ENCODE results near the gene ZKSCAN4. TPM values are rescaled to one million over a fixed set of nuclear protein-coding genes. Genes with fewer than 3 reads are reported as not detected.

The ZKSCAN4 gene
- polyA plus RNA-seq, 1 donor from 2014 or later, result 8.3 TPM

DNA sequence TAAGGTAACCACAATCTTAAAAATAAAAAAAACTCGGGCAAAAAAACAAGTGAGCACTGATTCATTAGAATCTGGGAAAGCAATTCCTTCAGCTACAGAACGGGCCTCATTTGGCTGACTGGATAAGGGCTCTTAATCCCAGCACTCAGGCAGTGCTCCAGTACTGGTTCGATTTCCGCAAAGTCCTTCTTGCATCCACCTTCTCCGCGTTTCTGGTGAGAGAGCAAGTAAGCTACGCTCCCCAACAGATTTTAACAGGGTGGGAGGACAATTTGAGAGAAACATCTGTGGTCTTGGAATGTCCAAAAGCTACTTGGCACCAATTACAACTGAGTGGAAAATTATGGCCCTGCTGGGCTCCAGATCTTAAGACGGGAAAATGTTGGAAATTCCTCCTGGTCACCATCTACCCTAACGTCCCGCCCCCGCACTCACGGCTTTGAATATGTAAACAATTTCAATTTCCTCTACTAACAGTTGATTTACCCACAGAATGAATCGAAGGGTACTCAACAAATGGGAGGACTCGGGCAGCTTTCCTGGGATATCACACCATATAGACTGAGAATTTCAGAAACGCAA is 45.0 kb downstream of the ZKSCAN4 start:
- no peak overlapping the region for H3K9ac ChIP-seq (ENCODE audit: low read length)
- peaks cover 76% of the 10 kb centered on the region for H3K27me3 ChIP-seq (ENCODE audit: insufficient read depth, low read depth, low read length)

GRCh38 chr6:28206527-28206926 is 45.5 kb downstream of the ZKSCAN4 start:
- no peak overlapping the region for H3K4me2 ChIP-seq (ENCODE audit: low read length)
- no peak overlapping the region for H3K27ac ChIP-seq (ENCODE audit: low read length)
- H3F3A ChIP-seq (ENCODE audit: insufficient read depth, low read length, poor library complexity, severe bottlenecking), result no peaks in the 10 kb centered on the region
- H3K9ac ChIP-seq (ENCODE audit: low read length), result no peak overlapping the region
- no peak overlapping the region for H3K4me3 ChIP-seq (ENCODE audit: low read length)
- no peaks in the 10 kb centered on the region for H3K9me2 ChIP-seq (ENCODE audit: insufficient read depth, low read length)
- H3K27me3 ChIP-seq (ENCODE audit: insufficient read depth, low read depth, low read length), result peaks cover 72% of the 10 kb centered on the region
- no peak for TF ChIP-seq RAD21 (conservative IDR thresholded peaks at IDR 0.05)
- no peak for TF ChIP-seq POLR2AphosphoS5 (IDR thresholded peaks at IDR 0.05)
- no peak for TF ChIP-seq CTCF (IDR thresholded peaks at IDR 0.05; ENCODE audit: poor library complexity, severe bottlenecking)
- TF ChIP-seq MXI1 (conservative IDR thresholded peaks at IDR 0.05; ENCODE audit: poor library complexity, severe bottlenecking), result no peak
- no peak for TF ChIP-seq EP300 (conservative IDR thresholded peaks at IDR 0.05; ENCODE audit: poor library complexity, severe bottlenecking)
- no peak overlapping the region for H2AFZ ChIP-seq (ENCODE audit: low read depth, low read length)
- H3K79me2 ChIP-seq (replicated peaks; ENCODE audit: insufficient read depth, low read length), result no peaks in the 10 kb centered on the region
- H3K9me3 ChIP-seq (ENCODE audit: low read length), result no peaks in the 10 kb centered on the region
- no peaks in the 10 kb centered on the region for H4K20me1 ChIP-seq (ENCODE audit: insufficient read depth)
- no peaks in the 10 kb centered on the region for H3K36me3 ChIP-seq (ENCODE audit: insufficient read depth, low read length)

More for the DNA sequence above, 45.0 kb downstream of the ZKSCAN4 start:
- Histone ChIP-seq H3K4me3 (ENCODE audit: low read length) (peak overlapping the region; percentile 56), H2AFZ (ENCODE audit: low read depth, low read length) (no peak overlapping the region), H3K9me2 (ENCODE audit: insufficient read depth, low read length) (no peaks in the 10 kb centered on the region), H3K9me3 (ENCODE audit: low read length) (no peaks in the 10 kb centered on the region), H3K36me3 (ENCODE audit: insufficient read depth, low read length) (no peaks in the 10 kb centered on the region), H3F3A (ENCODE audit: insufficient read depth, low read length, poor library complexity, severe bottlenecking) (no peaks in the 10 kb centered on the region), H4K20me1 (ENCODE audit: insufficient read depth) (no peaks in the 10 kb centered on the region), H3K4me2 (ENCODE audit: low read length) (no peak overlapping the region), H3K79me2 (replicated peaks; ENCODE audit: insufficient read depth, low read length) (no peaks in the 10 kb centered on the region), H3K27ac (ENCODE audit: low read length) (no peak overlapping the region)
- TF ChIP-seq POLR2AphosphoS5 (IDR thresholded peaks at IDR 0.05), result no peak
- no peak for TF ChIP-seq EZH2 (IDR thresholded peaks at IDR 0.05; ENCODE audit: borderline replicate concordance, insufficient read depth, low read length, poor library complexity, severe bottlenecking)
- TF ChIP-seq TAF1 (IDR thresholded peaks at IDR 0.05; ENCODE audit: low read depth), result no peak
- TF ChIP-seq REST (IDR thresholded peaks at IDR 0.05; ENCODE audit: borderline replicate concordance), result no peak
- TF ChIP-seq RAD21 (conservative IDR thresholded peaks at IDR 0.05), result no peak
- no peak for TF ChIP-seq MXI1 (conservative IDR thresholded peaks at IDR 0.05; ENCODE audit: poor library complexity, severe bottlenecking)
- TF ChIP-seq EP300 (conservative IDR thresholded peaks at IDR 0.05; ENCODE audit: poor library complexity, severe bottlenecking), result no peak
